Uterus (tissue), 4 donors: ENCODE data around the gene C9orf72. TPM values are rescaled to one million over a fixed set of nuclear protein-coding genes. Genes with fewer than 3 reads are reported as not detected.
A peak's percentile ranks its signal among the peaks of the same experiment; 100 is the strongest.

Experiments used
- DNase-seq, 2 donors: peaks; one replicate each; pipeline ENCODE4 v3.0.0-alpha.2; 2019 to 2020
- H3K27ac ChIP-seq, 2 donors: fragments of 200-600 bp; sonication (generic); 1 replicate in 1 of 2; 2 replicates in 1 of 2; pipeline ENCODE4 v1.5.1; 2016 to 2018
- H3K27me3 ChIP-seq, 2 donors: fragments of 200-600 bp; sonication (generic); one replicate each; pipeline ENCODE4 v1.5.1; 2018 to 2019; ENCODE audit warnings: control low read depth in 1 of 2
- H3K36me3 ChIP-seq, 2 donors: fragments of 200-600 bp; sonication (generic); one replicate each; pipeline ENCODE4 v1.5.1; 2019; ENCODE audit warnings: control low read depth in 1 of 2
- H3K4me1 ChIP-seq, 2 donors: fragments of 200-600 bp; sonication (generic); one replicate each; pipeline ENCODE4 v1.5.1; 2018 to 2019; ENCODE audit warnings: control low read depth in 1 of 2
- H3K4me3 ChIP-seq, 2 donors: fragments of 200-600 bp; sonication (generic); 1 replicate in 1 of 2; 2 replicates in 1 of 2; pipeline ENCODE4 v1.5.1; 2018 to 2019; ENCODE audit warnings: mild to moderate bottlenecking in 1 of 2
- H3K9me3 ChIP-seq, 2 donors: fragments of 200-600 bp; sonication (generic); one replicate each; pipeline ENCODE4 v1.5.1; 2019; ENCODE audit warnings: control low read depth in 1 of 2
- CTCF ChIP-seq, 4 experiments: fragments of 200-600 bp in 2 of 4; fragments of 450-650 bp in 2 of 4; sonication (generic) in 2 of 4; IDR thresholded peaks; one replicate each; pipeline ENCODE4 v1.5.1; 2016 to 2019; ENCODE audit warnings: antibody characterized with exemption in 4 of 4, mild to moderate bottlenecking in 2 of 4, moderate library complexity in 1 of 4
- POLR2A ChIP-seq, 2 donors: fragments of 450-650 bp; IDR thresholded peaks; one replicate each; pipeline ENCODE4 v1.6.1; 2016; ENCODE audit warnings: antibody characterized with exemption in 2 of 2, mild to moderate bottlenecking in 1 of 2, moderate library complexity in 1 of 2
- intact Hi-C: fragments of 100-400 bp; cut with DNase I; formaldehyde crosslinking; loops from one replicate; pipeline ENCODE4 v1.15.1; 2023; ENCODE audit warnings: low total_unique reads
- total RNA-seq, 4 donors: library from RNA; depleted of rRNA in 3 of 4; stranded (reverse); fragments of >200 nt in 3 of 4; gene quantifications; one replicate each; pipeline versions ENCODE4 v1.1.0 to v1.2.4, GENCODE V29; 2014 to 2023
- donor health status: DM: yes; HTN: yes; CAD: no.

Gene C9orf72
- total RNA-seq, 4 donors from 2014 or later, result 16.1 to 46.2 (median 32.1) TPM

- TF ChIP-seq CTCF (IDR thresholded peaks at IDR 0.05), result no peak
- TF ChIP-seq POLR2A (IDR thresholded peaks at IDR 0.05), result no peak
- no peaks in the 10 kb centered on the region for H3K9me3 ChIP-seq
- no peak for DNase-seq
- intact Hi-C loops, result no loop called here
- no peaks in the 10 kb centered on the region for H3K27me3 ChIP-seq
- no peaks in the 10 kb centered on the region for H3K4me1 ChIP-seq
- H3K36me3 ChIP-seq, result no peaks in the 10 kb centered on the region
- no peak overlapping the region for H3K4me3 ChIP-seq
- no peak overlapping the region for H3K27ac ChIP-seq
These were observed 28.1 kb upstream of the C9orf72 start for GRCh38 chr9:27601396-27601795.

- intact Hi-C loops, result no loop called here
- Histone ChIP-seq H3K4me3 (no peak overlapping the region), H3K27me3 (no peaks in the 10 kb centered on the region), H3K9me3 (no peaks in the 10 kb centered on the region), H3K27ac (peak overlapping the region; percentile 62 to 67), H3K36me3 (no peaks in the 10 kb centered on the region), H3K4me1 (no peaks in the 10 kb centered on the region)
- DNase-seq, result no peak
- TF ChIP-seq CTCF (IDR thresholded peaks at IDR 0.05) (no peak), POLR2A (IDR thresholded peaks at IDR 0.05) (no peak)
These were observed 27.0 kb upstream of the C9orf72 start for GRCh38 chr9:27600256-27600655.

- H3K27me3 ChIP-seq, result no peaks in the 10 kb centered on the region
- no peak overlapping the region for H3K4me3 ChIP-seq
- intact Hi-C loops, result no loop called here
- no peaks in the 10 kb centered on the region for H3K36me3 ChIP-seq
- TF ChIP-seq CTCF (IDR thresholded peaks at IDR 0.05), result no peak
- TF ChIP-seq POLR2A (IDR thresholded peaks at IDR 0.05), result no peak
- DNase-seq, result no peak
- peak overlapping the region; percentile 62 to 67 for H3K27ac ChIP-seq
- H3K4me1 ChIP-seq, result no peaks in the 10 kb centered on the region
- H3K9me3 ChIP-seq, result no peaks in the 10 kb centered on the region
These were observed 26.6 kb upstream of the C9orf72 start for GRCh38 chr9:27599870-27600238.

- no peak for DNase-seq
- H3K4me3 ChIP-seq, result no peak overlapping the region
- TF ChIP-seq POLR2A (IDR thresholded peaks at IDR 0.05), result no peak
- no peak for TF ChIP-seq CTCF (IDR thresholded peaks at IDR 0.05)
- H3K27me3 ChIP-seq, result no peaks in the 10 kb centered on the region
- H3K27ac ChIP-seq, result peak overlapping the region; percentile 62 to 67
- H3K36me3 ChIP-seq, result no peaks in the 10 kb centered on the region
- H3K4me1 ChIP-seq, result no peaks in the 10 kb centered on the region
- no peaks in the 10 kb centered on the region for H3K9me3 ChIP-seq
- intact Hi-C loops, result no loop called here
These were observed 26.0 kb upstream of the C9orf72 start for GRCh38 chr9:27599102-27599869.

- Histone ChIP-seq H3K27me3 (no peaks in the 10 kb centered on the region), H3K27ac (no peak overlapping the region), H3K36me3 (no peaks in the 10 kb centered on the region), H3K4me1 (no peaks in the 10 kb centered on the region), H3K9me3 (no peaks in the 10 kb centered on the region), H3K4me3 (no peak overlapping the region)
- intact Hi-C loops, result no loop called here
- no peak for DNase-seq
- TF ChIP-seq POLR2A (IDR thresholded peaks at IDR 0.05) (no peak), CTCF (IDR thresholded peaks at IDR 0.05) (no peak)
These were observed 22.5 kb upstream of the C9orf72 start for GRCh38 chr9:27595733-27596132.
